H1 (cell line): ENCODE measurements around the gene OXNAD1. TPM values are rescaled to one million over a fixed set of nuclear protein-coding genes. Genes with fewer than 3 reads are reported as not detected.

Experiments used
- CTCF ChIA-PET: fragments of 300-600 bp; sonication (Branson Sonifier 250); formaldehyde crosslinking; loops from one replicate; lab custom pipeline; 2021; ENCODE audit not compliant: partially characterized antibody; lab: Charles Lee
- POLR2A ChIA-PET: fragments of 300-600 bp; sonication (Branson Sonifier 250); formaldehyde crosslinking; loops from one replicate; lab custom pipeline; 2021; ENCODE audit warnings: inconsistent platforms; ENCODE audit not compliant: partially characterized antibody; lab: Charles Lee
- DNase-seq, 2 experiments: peaks; one replicate each; pipeline versions ENCODE4 v3.0.0 to v3.0.0-alpha.2; 2010 to 2022; ENCODE audit warnings: low spot score in 2 of 2, low read depth in 1 of 2, mixed read lengths in 1 of 2
- FAIRE-seq: peaks from 2 replicates; lab custom pipeline; 2011; peaks lifted over from hg19 to GRCh38; lab: Jason Lieb, UNC
- H2AFZ ChIP-seq: 2 replicates; pipeline ENCODE4 v1.8.1; 2012; ENCODE audit warnings: low read length, inconsistent platforms
- H2AK5ac ChIP-seq: 2 replicates; pipeline ENCODE4 v1.6.1; 2013; ENCODE audit warnings: low read depth, low read length
- H2BK120ac ChIP-seq: replicated peaks from 2 replicates; pipeline ENCODE3; 2013; ENCODE audit warnings: low read depth, low read length, inconsistent platforms
- H2BK12ac ChIP-seq: 2 replicates; pipeline ENCODE4 v1.6.1; 2013; ENCODE audit warnings: low read depth, low read length
- H2BK15ac ChIP-seq: 2 replicates; pipeline ENCODE4 v1.6.1; 2013; ENCODE audit warnings: low read length
- H2BK20ac ChIP-seq: 2 replicates; pipeline ENCODE4 v1.6.1; 2013; ENCODE audit warnings: low read length
- H2BK5ac ChIP-seq: 2 replicates; pipeline ENCODE4 v1.6.1; 2013; ENCODE audit warnings: low read depth, low read length
- H3K14ac ChIP-seq: 2 replicates; pipeline ENCODE4 v1.6.1; 2013; ENCODE audit warnings: inconsistent platforms; ENCODE audit not compliant: insufficient read length
- H3K18ac ChIP-seq: 2 replicates; pipeline ENCODE4 v1.6.1; 2013; ENCODE audit warnings: low read length; ENCODE audit errors: extremely low read depth
- H3K23ac ChIP-seq: 2 replicates; pipeline ENCODE4 v1.6.1; 2013; ENCODE audit warnings: inconsistent platforms; ENCODE audit not compliant: insufficient read length
- H3K23me2 ChIP-seq: 2 replicates; pipeline ENCODE4 v1.6.1; 2013; ENCODE audit warnings: low read depth, low read length
- H3K27ac ChIP-seq: 2 replicates; pipeline ENCODE4 v1.6.1; 2011; ENCODE audit warnings: low read depth, low read length, inconsistent platforms
- H3K27me3 ChIP-seq, 4 experiments: replicated peaks in 1 of 4; 1 replicate in 1 of 4; 2 replicates in 3 of 4; pipeline versions ENCODE4 v1.6.1 to v1.8.1; 2011 to 2013; ENCODE audit warnings: low read length in 3 of 4, mild to moderate bottlenecking in 3 of 4, inconsistent platforms in 2 of 4, mixed read lengths in 2 of 4, moderate library complexity in 1 of 4; ENCODE audit not compliant: control insufficient read depth in 3 of 4, insufficient read depth in 3 of 4; ENCODE audit errors: extremely low read depth in 1 of 4
- H3K36me3 ChIP-seq, 4 experiments: 2 replicates each; pipeline versions ENCODE4 v1.6.1 to v1.8.1; 2011 to 2013; ENCODE audit warnings: mild to moderate bottlenecking in 4 of 4, low read length in 3 of 4, moderate library complexity in 2 of 4, control low read depth in 1 of 4, inconsistent platforms in 1 of 4; ENCODE audit not compliant: insufficient read depth in 4 of 4, control insufficient read depth in 2 of 4
- H3K4ac ChIP-seq: replicated peaks from 2 replicates; pipeline ENCODE3; 2013; ENCODE audit warnings: low read length, low read depth, mixed read lengths, inconsistent platforms; ENCODE audit not compliant: insufficient read length
- H3K4me1 ChIP-seq, 4 experiments: replicated peaks in 1 of 4; 1 replicate in 1 of 4; 2 replicates in 3 of 4; pipeline versions ENCODE4 v1.6.1 to v1.8.1; 2011 to 2013; ENCODE audit warnings: low read length in 3 of 4, inconsistent platforms in 2 of 4, mixed read lengths in 1 of 4; ENCODE audit not compliant: insufficient read depth in 4 of 4, control insufficient read depth in 3 of 4
- H3K4me2 ChIP-seq, 2 experiments: 2 replicates each; pipeline versions ENCODE4 v1.6.1 to v1.8.1; 2011 to 2013; ENCODE audit warnings: low read depth in 2 of 2, low read length in 2 of 2, control low read depth in 1 of 2, inconsistent platforms in 1 of 2, mild to moderate bottlenecking in 1 of 2; ENCODE audit not compliant: insufficient read depth in 1 of 2
- H3K4me3 ChIP-seq, 4 experiments: fragments of 200-600, 300-600 bp in 1 of 4; sonication (generic), shearing (Covaris generic), sonication (Bioruptor Twin) in 1 of 4; 2 replicates each; pipeline versions ENCODE4 v1.5.1 to v1.8.1; 2011 to 2016; ENCODE audit warnings: low read length in 4 of 4, low read depth in 3 of 4, control low read depth in 2 of 4, inconsistent platforms in 2 of 4, mild to moderate bottlenecking in 2 of 4, mixed read lengths in 1 of 4, moderate library complexity in 1 of 4; ENCODE audit not compliant: insufficient read depth in 2 of 4; ENCODE audit errors: extremely low read depth in 1 of 4
- H3K56ac ChIP-seq: replicated peaks from 2 replicates; pipeline ENCODE3; 2013; ENCODE audit warnings: low read depth, mild to moderate bottlenecking, mixed read lengths, low read length, inconsistent platforms; ENCODE audit not compliant: insufficient read length
- H3K79me1 ChIP-seq: 2 replicates; pipeline ENCODE4 v1.6.1; 2013; ENCODE audit warnings: low read depth, low read length, control low read depth
- H3K79me2 ChIP-seq, 2 experiments: 2 replicates each; pipeline versions ENCODE4 v1.6.1 to v1.8.1; 2012 to 2013; ENCODE audit warnings: low read length in 2 of 2, mild to moderate bottlenecking in 2 of 2, inconsistent platforms in 1 of 2; ENCODE audit not compliant: insufficient read depth in 2 of 2, control insufficient read depth in 1 of 2
- H3K9ac ChIP-seq, 4 experiments: replicated peaks in 1 of 4; 1 replicate in 1 of 4; 2 replicates in 3 of 4; pipeline versions ENCODE4 v1.6.1 to v1.8.1; 2011 to 2013; ENCODE audit warnings: low read depth in 3 of 4, low read length in 3 of 4, control low read depth in 2 of 4, mild to moderate bottlenecking in 2 of 4, moderate library complexity in 2 of 4, inconsistent platforms in 1 of 4; ENCODE audit errors: extremely low read depth in 1 of 4
- H3K9me3 ChIP-seq, 2 experiments: 2 replicates each; pipeline versions ENCODE4 v1.6.1 to v1.8.1; 2012 to 2013; ENCODE audit warnings: mild to moderate bottlenecking in 2 of 2, moderate library complexity in 2 of 2, control low read depth in 1 of 2, inconsistent platforms in 1 of 2, low read depth in 1 of 2, low read length in 1 of 2, mixed read lengths in 1 of 2; ENCODE audit not compliant: insufficient read depth in 2 of 2
- H4K20me1 ChIP-seq, 2 experiments: replicated peaks in 1 of 2; 2 replicates each; pipeline versions ENCODE3 to v1.8.1; 2011 to 2013; ENCODE audit warnings: inconsistent platforms in 2 of 2, low read length in 2 of 2, mild to moderate bottlenecking in 1 of 2; ENCODE audit not compliant: insufficient read depth in 2 of 2, control insufficient read depth in 1 of 2
- H4K5ac ChIP-seq: 2 replicates; pipeline ENCODE4 v1.6.1; 2013; ENCODE audit warnings: low read length, low read depth, mixed read lengths, inconsistent platforms; ENCODE audit not compliant: insufficient read length
- H4K8ac ChIP-seq: 2 replicates; pipeline ENCODE4 v1.8.0; 2013; ENCODE audit warnings: mild to moderate bottlenecking, moderate library complexity, low read length, inconsistent platforms; ENCODE audit not compliant: insufficient read depth; ENCODE audit errors: extremely low read depth
- H4K91ac ChIP-seq: replicated peaks from 2 replicates; pipeline ENCODE3; 2013; ENCODE audit warnings: low read length, mixed read lengths, inconsistent platforms; ENCODE audit not compliant: insufficient read length
- CBX5 ChIP-seq: fragments of 300-800, 300-1000 bp; sonication (generic); IDR thresholded peaks from 2 replicates; pipeline ENCODE4 v1.7.1; 2016; ENCODE audit warnings: antibody characterized with exemption, low read length, low read depth
- KDM1A ChIP-seq: fragments of 200-600, 300-600 bp; sonication (generic); IDR thresholded peaks from 2 replicates; pipeline ENCODE4 v1.7.1; 2016; ENCODE audit warnings: mild to moderate bottlenecking, low read length, borderline replicate concordance
- NANOG ChIP-seq: IDR thresholded peaks from 2 replicates; pipeline ENCODE4 v1.6.1; 2011; ENCODE audit warnings: low read length, low read depth, mild to moderate bottlenecking, inconsistent platforms; ENCODE audit not compliant: insufficient read depth, poor library complexity, severe bottlenecking
- RBBP5 ChIP-seq: IDR thresholded peaks from 2 replicates; pipeline ENCODE4 v1.7.1; 2012; ENCODE audit warnings: low read depth, mild to moderate bottlenecking, inconsistent platforms, low read length, moderate library complexity, borderline replicate concordance
- SIRT6 ChIP-seq: IDR thresholded peaks from one replicate; pipeline ENCODE4 v1.7.1; 2012; ENCODE audit warnings: low read length, inconsistent platforms
- WGBS, 2 experiments: shearing (Covaris generic) in 1 of 2; methylation state at CpG; one replicate each; pipeline versions ENCODE4 v1.1.6 to v1.1.7; 2013 to 2015; ENCODE audit warnings: low lambda C conversion rate in 2 of 2, mixed read lengths in 2 of 2, inconsistent platforms in 1 of 2, low coverage in 1 of 2, missing lambda C conversion rate in 1 of 2; ENCODE audit not compliant: insufficient replicate concordance in 2 of 2, insufficient coverage in 1 of 2, insufficient read length in 1 of 2; ENCODE audit errors: extremely low coverage in 1 of 2, missing lambda C conversion rate in 1 of 2; 5-methylcytosine and 5-hydroxymethylcytosine counted together
- polyA plus RNA-seq, 7 experiments: library from polyadenylated mRNA; depleted of rRNA in 3 of 7; stranded (reverse) in 5 of 7; unstranded in 2 of 7; fragments of >200 nt in 5 of 7; fragments of 200-250 nt in 2 of 7; gene quantifications; 1 replicate in 5 of 7; 2 replicates in 1 of 7; 4 replicates in 1 of 7; pipeline versions ENCODE4 v1.2.1 to v1.2.3, GENCODE V29; 2011 to 2013; ENCODE audit warnings: missing spikeins in 2 of 7, mixed read lengths in 2 of 7
- total RNA-seq: library from RNA; stranded (reverse); fragmentation: NEBNext Ultra II Directional; extraction: Animal tissue kit (Norgen Biotek cat#: 25700); gene quantifications from 2 replicates; pipeline ENCODE4 v1.2.1, GENCODE V29; 2021

Gene OXNAD1
- total and polyA plus RNA-seq, 2 of the 8 experiments (the other 6 are each of a cell fraction or from before 2014, with no cell fraction given), result 14.9 to 24.8 TPM

DNA sequence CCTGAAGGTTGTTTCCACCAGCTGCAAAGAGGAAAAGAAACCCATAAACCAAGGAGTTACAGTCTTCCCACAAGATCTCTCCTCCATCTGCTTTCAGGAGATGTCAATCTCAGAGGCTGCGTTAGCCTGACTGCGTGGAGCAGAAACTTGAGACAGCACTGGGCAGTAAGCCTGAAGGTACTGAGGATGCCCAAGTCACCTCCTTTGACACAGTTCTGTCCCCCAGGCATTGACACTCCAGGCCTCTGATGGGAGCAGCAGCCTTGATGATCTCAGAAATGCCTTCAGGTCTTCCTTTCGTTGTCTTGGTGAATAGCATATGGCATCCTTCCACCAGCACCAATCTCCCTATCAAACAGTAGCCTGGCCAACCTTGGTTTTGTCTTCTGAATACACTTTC lies 89.3 kb downstream of the OXNAD1 start:
- no peak overlapping the region for H3K56ac ChIP-seq
- 93% methylated on average over 3 of the region's 3 CpGs; no CpG with 5 or more reads in 1 of the 2 experiments for WGBS, 2 experiments
- no peak for DNase-seq
- no peak overlapping the region for H2AFZ ChIP-seq
- no peaks in the 10 kb centered on the region for H3K79me1 ChIP-seq
- H3K79me2 ChIP-seq, result no peaks in the 10 kb centered on the region
- no peak overlapping the region for H3K4me2 ChIP-seq
- no peaks in the 10 kb centered on the region for H3K27me3 ChIP-seq
- peaks cover 0 to 1% (median 0%) of the 10 kb centered on the region in 4 experiments; a peak in 1 of 8 replicates for H3K36me3 ChIP-seq
- no peak overlapping the region for H4K91ac ChIP-seq
- no peak overlapping the region for H2BK120ac ChIP-seq
- no peak for TF ChIP-seq NANOG
- no peak for TF ChIP-seq CBX5
- no peak for TF ChIP-seq RBBP5
- TF ChIP-seq SIRT6, result no peak
- no peak for TF ChIP-seq KDM1A
- TF ChIP-seq, all 59 proteins: peak for 0
- no peak overlapping the region for H2BK15ac ChIP-seq
- no peak overlapping the region for H2BK20ac ChIP-seq
- H2BK12ac ChIP-seq, result no peak overlapping the region
- no peak overlapping the region for H2BK5ac ChIP-seq
- H3K23me2 ChIP-seq, result no peaks in the 10 kb centered on the region; the same call in 1 of the 2 replicates
- H3K4me3 ChIP-seq, result no peak overlapping the region
- no peak overlapping the region for H3K27ac ChIP-seq
- H3K14ac ChIP-seq, result no peak overlapping the region
- CTCF ChIA-PET, result interaction anchor here (1.2 kb wide), 3 partner anchors 8 to 163 kb away, joined by 3 read pairs; no protein-coding TSS in a partner anchor
- no peak overlapping the region for H4K8ac ChIP-seq
- no peak overlapping the region for H4K5ac ChIP-seq
- no peak for FAIRE-seq
- no peaks in the 10 kb centered on the region for H3K9me3 ChIP-seq
- H3K23ac ChIP-seq, result no peak overlapping the region
- H3K18ac ChIP-seq, result no peak overlapping the region
- H2AK5ac ChIP-seq, result no peak overlapping the region
- no peak overlapping the region for H3K9ac ChIP-seq
- no peak overlapping the region for H3K4ac ChIP-seq
- H4K20me1 ChIP-seq, result no peaks in the 10 kb centered on the region
- POLR2A ChIA-PET, result no interaction called here
- peaks cover 0 to 10% (median 3%) of the 10 kb centered on the region in 4 experiments; a peak in 5 of 7 replicates for H3K4me1 ChIP-seq
